HG03575 (cell line): ENCODE measurements around the gene PLOD1.

Experiments used
- ATAC-seq: cut with Tn5 transposase; IDR thresholded peaks from one replicate; pipeline ENCODE4 v1.9.1; 2021; ENCODE audit not compliant: unreplicated experiment, insufficient number of reproducible peaks, low FRiP score; ENCODE audit errors: extremely low read depth

The PLOD1 gene

DNA sequence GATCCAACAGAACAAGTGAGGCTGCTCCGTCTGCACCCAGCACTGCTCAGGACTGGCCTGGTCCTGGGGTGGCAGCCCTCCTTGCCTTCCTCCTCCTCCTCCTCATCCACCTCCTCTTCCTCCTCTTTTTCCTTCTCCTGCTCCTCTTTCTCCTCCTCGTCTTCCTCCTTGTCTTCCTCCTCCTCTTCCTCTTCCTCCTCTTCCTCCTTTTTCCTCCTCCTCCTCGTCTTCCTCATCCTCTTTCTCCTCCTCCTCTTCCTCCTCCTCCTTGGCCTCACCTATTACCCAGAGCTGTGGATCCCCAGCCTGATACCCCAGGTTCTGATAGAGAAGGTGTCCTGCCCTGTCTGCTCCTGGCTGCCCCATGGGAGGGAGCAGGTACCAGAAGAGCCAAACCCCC lies 29.1 kb downstream of the PLOD1 start:
- no peak for ATAC-seq

DNA sequence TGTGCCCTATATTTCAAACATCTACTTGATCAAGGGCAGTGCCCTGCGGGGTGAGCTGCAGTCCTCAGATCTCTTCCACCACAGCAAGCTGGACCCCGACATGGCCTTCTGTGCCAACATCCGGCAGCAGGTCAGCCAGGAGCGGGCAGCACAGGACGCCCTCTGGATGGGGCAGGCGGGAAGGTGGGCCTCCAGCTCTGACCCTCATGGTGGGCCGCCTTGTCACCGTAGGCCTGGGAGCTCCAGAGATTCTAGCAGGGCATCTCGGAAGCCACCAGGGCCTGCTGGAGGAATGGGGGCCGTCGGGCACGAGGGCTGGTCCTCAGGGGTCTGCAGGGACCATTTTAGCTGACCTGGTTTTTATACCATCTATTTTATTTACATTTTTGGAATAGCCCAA lies 30.1 kb downstream of the PLOD1 start:
- no peak for ATAC-seq

DNA sequence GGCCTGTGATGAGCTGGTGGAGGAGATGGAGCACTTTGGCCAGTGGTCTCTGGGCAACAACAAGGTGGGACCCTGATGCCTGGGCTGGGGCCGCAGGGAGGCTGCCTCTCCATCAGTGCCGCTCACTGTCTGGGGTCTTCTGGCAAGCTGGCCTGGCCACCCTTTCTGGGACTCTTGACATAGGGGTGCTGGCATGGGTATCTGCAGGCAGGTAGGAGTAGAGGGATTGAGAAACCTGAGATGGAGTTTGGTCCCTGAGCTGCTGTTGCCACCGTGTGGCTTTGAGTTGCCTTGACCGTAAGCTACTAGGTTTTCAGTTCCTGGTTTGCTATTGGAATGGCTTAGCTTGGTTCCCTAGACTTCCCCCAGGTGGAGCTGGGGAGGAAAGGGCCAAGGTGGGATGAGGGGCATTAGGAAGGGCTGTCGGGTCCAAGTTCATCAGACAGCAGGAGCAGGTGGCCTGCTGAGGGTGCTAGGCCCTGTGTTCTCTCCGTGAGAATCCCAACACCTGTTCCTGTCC lies 32.6 kb downstream of the PLOD1 start:
- no peak for ATAC-seq

DNA sequence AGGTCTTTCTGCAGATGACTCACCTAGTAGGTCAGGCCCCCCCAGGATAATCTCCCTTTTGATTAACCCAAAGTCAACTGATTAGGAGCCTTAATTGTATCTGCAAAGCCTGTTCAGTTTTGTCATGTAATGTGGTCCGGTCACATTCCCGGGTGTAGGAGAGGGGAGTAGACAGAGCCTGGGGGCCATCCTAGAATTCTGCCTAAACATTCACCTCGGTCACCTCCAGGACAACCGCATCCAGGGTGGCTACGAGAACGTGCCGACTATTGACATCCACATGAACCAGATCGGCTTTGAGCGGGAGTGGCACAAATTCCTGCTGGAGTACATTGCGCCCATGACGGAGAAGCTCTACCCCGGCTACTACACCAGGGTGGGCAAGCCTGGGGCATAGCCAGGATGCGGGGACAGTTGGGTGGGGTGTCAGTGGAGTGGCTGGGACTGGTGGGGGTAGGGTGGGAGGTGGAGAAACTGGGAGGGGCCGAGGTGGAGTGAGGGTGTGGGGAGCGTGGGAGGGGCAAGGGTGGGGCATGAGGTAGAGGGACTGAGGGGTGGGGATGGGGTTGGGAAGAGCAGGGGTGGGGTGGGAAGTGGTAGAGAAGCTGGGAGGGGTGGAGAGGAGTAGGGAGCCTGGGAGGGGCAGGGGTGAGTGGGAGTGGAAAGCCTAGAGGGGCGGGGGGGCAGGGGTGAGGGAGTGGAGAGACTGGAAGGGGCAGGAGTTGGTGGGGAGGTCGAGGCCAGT lies 36.1 kb downstream of the PLOD1 start:
- no peak for ATAC-seq

DNA sequence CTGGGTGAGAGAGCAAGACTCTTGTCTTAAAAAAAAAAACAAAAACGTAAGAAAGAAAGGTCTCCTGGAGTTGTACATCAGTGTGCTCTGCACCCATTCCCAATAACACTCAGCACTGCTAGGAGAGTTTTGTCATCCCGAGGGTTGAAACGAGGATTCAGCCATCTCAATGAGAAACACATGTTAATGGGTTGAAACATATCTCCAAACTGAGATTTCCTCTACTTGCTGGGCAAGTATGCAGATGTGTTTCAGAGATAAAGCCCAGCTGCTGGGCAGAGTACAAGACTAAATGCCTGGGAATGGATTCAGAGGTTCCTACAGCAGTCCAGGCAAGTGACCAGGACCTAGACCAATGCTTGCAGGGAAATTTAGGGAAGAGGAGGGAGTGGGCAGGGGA lies 43.1 kb downstream of the PLOD1 start:
- ATAC-seq = no peak

DNA sequence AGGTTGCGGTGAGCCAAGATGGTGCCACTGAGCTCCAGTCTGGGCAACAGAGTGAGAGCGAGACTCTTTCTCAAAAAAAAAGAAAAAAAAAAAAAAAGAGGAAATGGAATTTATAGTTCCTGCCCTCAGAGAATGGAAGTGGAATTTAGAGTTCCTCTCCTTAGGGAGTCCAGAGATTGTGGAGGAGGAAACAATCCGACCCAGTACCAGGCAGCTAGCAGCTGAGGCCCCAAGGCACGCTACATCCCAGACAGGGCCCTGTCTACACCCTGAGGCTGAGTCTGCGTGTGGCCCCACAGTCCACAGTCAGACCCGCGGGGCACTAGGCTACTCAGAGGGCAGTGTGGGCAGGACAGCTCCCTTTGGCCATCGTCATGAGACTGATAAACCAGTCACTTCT lies 43.8 kb downstream of the PLOD1 start:
- ATAC-seq = no peak

DNA sequence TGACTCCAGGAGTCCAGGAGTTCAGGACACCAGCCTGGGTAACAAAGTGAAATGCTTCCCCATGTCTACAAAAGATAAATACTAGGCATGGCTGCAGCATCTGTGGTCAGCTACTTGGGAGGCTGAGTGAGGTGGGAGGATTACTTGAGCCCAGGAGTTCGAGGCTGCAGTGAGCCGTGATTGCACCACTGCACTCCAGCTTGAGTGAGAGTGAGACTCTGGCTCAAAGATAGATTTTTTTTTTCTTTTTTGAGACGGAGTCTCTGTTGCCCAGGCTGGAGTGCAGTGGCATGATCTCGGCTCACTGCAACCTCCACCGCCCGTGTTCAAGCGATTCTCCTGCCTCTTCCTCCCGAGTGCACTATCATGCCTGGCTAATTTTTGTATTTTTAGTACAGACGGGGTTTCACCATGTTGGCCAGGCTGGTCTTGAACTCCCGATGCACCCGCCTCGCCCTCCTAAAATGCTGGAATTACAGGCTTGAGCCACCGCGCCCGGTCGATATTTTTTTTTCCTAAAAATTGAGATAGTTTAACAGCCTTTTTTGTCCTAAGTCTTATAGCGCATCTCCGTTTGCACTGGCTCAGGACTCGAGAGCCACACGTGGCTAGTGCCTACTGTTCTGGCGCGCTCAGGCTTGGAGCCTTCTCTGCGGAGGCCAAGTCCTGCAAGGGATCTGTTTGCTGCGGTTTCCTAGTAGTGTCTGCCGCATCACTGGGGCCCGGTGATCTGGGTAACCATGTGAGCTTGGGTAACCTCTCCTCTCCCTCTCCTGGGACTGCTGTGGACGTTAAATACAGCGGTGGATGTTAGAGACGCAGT lies 44.7 kb downstream of the PLOD1 start:
- no peak for ATAC-seq

DNA sequence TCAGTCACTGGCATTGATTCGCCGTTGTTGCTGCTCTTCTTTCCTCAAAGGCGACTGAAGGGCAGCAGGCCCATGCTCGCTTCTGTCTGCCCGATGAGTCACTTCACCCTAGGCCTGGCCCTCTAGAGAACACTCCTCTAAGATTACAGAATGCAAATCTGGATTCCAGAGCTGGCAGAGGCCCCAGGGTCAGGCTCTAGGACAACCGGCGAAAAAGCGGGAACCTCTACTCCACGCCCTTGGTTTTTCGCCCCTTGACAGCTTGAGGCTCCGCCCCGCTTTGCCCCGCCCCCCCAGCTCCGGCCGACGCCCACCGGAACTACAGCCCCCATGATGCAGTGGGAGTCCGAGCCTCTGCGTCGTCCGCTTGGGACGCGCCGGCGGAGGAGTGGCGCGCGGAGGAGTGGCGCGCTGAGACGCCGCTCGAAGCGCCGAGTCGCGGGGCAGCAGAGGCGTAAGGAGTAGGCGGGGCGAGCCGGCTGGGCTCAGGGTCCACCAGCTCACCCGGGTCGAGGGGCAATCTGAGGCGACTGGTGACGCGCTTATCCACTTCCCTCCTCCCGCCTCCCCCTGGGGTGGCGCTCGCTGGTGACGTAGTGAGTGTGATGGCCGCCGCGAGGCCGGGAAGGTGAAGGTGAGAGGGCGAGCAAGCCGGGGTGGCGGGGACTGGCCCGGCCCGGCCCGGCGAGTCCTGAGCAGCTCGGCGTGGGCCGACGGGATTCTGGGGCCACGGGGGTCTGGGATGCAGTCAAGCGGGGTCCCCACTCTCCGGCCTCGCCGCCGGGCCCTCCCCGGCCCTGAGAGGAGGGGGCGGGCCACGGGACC lies 45.5 kb downstream of the PLOD1 start, which contains the start of gene MFN2:
Gene MFN2 (plus strand): TSS at position 594 of the 825 bp plus-strand sequence. CDS start 8,725 bp downstream, outside the sequence.
- ATAC-seq = peak; percentile 49

DNA sequence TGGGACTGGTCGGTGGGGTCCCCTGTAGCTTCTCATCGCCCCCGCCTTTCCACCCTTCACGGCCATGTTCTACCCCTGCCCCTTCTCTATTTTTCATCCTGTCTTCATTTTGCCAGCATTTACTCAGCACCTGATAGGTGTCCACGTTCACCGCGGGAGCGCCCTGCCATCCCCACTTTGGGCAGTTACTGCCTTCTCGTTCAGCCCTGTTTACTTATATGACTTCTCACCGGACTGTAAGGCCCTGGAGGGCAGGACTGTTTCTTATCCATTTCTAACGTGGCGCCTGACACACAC lies 46.1 kb downstream of the PLOD1 start:
- ATAC-seq = no peak

DNA sequence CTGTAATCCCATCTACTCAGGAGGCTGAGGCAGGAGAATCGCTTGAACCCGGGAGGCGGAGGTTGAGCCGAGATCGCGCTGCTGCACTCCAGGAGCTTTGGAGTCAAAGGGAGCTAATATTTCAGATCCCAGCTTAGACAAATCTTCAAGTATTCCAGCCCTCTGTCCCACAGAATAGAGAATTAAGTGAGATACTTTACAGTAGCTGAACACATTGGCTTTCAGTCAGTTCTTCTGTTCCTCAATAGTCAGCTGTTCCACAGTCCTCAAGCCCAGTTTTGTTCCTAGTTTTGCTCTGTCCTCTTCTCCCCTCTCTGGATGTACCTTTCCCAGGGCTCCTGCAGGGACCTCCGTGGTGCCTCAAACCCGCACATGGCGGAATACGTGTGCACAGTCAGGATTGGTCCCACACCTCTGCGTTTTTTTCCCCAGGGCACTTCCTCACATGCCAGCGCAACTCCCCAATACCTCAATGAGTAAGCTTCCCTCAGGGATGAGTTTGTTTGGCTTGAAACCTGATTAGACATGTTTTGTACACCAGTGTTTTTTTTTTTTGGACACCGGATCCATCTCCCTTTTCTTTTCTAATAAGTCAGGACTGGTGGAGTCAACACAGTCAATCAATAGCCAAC lies 47.0 kb downstream of the PLOD1 start:
- no peak for ATAC-seq

DNA sequence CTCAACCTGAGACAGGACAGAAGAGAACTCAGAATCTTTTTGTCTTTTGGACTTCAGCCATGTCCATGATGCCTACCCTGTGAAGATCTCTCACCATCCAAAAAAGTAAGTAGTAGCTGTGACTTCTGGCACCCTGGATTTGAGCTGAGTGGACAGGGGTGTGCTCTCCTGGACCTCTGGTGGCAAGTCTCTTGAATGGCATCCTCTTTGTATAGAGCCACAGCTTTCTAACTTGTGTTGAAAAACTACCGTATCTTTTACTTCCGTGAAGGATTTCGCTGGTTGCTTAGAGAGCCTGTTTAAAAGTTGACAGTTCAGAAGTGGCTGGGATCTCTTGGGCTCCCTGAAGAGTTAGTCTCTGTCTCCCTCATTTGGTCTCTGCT lies 47.5 kb downstream of the PLOD1 start:
- no peak for ATAC-seq

DNA sequence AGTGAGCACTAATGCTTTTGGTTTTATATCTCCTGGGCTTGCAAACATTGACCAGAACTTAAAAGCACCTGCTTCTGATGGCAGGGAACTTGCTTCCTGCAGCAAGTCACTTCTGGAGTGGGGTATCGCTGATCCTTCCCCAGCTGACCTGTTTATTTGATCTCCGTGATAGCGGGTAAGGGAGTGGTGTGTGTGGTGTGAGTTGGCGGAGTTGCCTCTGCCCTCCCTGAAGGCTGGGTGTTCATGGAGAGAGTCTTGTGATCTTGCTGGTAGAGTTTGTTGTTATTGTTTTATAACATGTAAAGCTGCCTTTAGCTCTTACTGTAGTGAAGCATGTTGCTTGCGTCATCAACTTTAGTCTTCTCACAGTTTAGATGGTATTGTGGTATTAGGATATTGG lies 49.6 kb downstream of the PLOD1 start:
- ATAC-seq = no peak

DNA sequence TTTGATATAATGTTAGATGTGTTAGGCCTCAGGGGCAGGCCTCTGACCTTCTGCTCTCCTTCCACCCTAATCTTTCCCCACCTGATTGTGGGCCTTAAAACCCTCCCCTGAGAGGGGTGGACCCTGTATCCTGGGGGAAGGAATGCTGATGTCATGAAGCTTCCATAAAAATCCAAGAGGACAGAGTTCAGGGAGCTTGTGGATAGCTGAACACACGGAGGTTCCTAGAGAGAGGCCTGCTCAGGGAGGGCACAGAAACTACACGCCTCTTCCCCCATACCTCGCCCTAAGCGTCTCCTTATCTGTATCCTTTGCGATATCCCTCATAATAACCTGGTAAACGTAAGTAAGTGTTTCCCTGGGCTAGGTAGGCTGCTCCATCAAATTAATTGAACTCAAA lies 50.1 kb downstream of the PLOD1 start:
- ATAC-seq = no peak

DNA sequence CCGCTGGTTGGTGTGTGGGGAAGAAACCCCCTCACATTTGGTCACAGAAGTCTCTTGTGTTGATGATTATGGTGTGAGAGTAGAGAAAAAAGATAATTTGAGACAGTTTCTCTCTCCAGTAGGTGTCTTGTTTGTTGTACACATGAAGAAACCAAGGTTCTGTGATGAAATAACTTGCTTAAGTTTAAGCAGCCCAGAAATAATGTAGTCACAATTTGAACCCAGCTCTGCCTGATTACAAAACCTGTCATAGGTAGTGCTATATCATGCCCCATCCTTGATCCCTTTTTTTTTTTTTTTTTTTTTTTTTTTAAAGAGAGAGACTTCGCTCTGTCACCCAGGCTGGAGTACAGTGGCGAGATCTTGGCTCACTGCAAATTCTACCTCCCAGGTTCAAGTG lies 50.7 kb downstream of the PLOD1 start:
- no peak for ATAC-seq

DNA sequence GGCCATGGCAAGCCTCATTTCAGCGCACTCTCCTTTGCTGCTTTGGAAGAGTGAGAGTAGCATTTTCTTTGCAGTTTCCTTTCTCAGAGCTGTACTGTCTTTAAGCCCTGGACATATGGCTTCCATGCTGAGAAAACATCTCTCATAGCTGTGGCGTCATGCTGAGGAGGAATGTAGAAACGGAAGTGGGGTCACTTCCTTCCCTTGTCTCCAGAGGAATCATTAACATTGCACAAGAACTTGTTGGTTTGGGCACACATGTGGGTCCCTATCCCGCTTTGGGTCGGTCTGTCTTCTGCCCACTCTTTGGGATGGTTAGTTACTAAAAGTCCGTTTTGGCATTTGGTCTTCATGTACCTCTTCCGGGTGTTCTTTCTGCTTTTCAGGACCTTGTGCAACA lies 51.3 kb downstream of the PLOD1 start:
- no peak for ATAC-seq

DNA sequence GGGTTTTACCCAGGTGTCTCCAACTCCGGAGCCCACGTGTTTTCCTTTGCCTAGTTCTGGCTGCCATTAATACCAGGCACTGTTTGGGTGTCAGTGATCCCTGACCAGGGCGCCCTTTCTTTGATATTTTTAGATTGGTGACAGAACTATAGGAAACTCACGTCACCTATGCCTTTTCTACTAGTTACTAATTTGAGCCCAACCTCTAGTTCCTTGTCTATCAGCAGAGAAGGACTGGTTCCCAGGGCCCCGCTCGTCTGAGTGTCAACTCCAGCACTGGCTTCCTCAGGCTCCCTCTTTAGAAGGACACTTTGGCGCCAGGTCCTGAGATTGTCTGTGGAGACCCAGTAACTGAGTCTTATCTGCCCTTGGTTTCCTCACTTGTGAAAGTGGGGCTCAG lies 55.2 kb downstream of the PLOD1 start:
- ATAC-seq = no peak

DNA sequence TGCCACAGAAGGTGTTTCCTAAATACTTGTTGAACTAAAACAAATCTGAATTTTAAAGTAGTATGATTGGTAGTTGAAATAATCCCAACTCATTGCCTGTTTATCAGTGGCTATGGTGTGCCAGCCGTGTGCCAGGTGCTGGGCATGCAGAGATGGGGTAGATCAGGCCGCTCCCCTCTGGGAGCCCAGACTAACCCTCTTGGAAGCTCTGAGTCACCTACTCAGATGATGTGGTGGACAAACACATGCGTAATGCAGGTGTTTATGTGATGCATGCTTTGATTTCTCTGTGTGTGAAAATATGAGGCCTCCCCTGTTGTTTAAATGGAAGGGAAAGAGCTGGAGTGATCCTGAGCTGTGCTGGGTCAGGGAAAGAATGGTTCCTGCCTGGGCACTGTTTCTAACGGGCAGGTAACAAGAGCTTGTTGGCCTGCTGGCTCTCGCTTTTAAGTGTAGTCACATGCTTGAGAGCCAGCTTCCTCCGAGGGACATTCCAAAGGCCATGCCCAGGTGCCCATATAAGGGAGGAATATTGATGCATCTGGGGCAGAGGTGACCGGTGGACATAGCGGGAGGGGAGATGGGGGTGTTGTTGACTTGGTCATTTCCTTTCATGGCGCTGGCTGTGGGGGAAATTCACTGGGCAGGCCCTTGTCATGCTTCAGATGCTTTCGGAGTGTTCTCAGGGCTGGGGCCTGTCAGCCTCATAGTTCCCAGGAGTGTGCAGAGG lies 56.0 kb downstream of the PLOD1 start:
- no peak for ATAC-seq

DNA sequence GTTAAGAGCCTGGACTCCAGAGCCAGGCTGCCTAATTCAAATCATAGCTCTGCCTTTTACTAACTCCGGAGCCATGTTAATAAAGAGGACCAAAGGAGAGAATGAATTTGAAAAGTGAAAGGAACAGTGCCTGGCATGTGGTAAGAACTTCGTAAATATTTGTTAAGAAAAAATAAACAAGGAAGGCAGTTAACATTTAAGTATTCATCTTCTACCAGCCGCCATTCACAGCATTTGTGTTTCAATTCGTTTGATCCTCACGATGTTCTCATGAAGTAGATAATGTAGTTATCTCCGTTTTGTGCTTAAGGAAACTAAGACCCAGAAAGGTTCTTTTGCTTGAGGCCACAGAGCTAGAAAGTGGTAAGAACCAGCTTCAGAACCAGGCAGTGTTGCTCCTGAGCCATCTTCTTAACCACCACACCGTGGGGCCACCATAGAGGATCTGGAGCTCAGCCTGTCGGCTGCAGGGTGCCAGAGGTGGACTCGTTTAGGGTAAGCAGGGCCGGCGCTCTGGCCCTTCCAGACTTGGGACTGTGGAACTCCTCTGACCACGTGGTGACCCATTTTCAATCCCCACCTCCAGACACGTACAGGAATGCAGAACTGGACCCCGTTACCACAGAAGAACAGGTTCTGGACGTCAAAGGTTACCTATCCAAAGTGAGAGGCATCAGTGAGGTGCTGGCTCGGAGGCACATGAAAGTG lies 57.6 kb downstream of the PLOD1 start:
- ATAC-seq = no peak
